Smooth muscle cell (in vitro differentiated cells): ENCODE results near the gene DNMT3A. TPM values are rescaled to one million over a fixed set of nuclear protein-coding genes. Genes with fewer than 3 reads are reported as not detected.
A peak's percentile ranks its signal among the peaks of the same experiment; 100 is the strongest.

Experiments used
- DNase-seq: peaks from one replicate; lab custom pipeline; 2025; ENCODE audit not compliant: unreplicated experiment; lab: John Stamatoyannopoulos, UW
- H2AFZ ChIP-seq: fragments of 200-600 bp; sonication (generic); 2 replicates; pipeline ENCODE4 v1.6.0; 2016; ENCODE audit warnings: antibody characterized with exemption, low read depth, mild to moderate bottlenecking
- H3F3A ChIP-seq: fragments of 200-600 bp; sonication (generic); 2 replicates; pipeline ENCODE4 v1.6.0; 2017; ENCODE audit warnings: antibody characterized with exemption, low read depth
- H3K27ac ChIP-seq: fragments of 200-600 bp; sonication (generic); 2 replicates; pipeline ENCODE4 v1.5.1; 2016; ENCODE audit warnings: low read depth, mild to moderate bottlenecking
- H3K27me3 ChIP-seq: fragments of 200-600 bp; sonication (generic); 2 replicates; pipeline ENCODE4 v1.6.1; 2016; ENCODE audit warnings: low read depth, mild to moderate bottlenecking
- H3K36me3 ChIP-seq: fragments of 200-600 bp; sonication (generic); 2 replicates; pipeline ENCODE4 v1.5.1; 2016; ENCODE audit warnings: low read depth
- H3K4me1 ChIP-seq: fragments of 200-600 bp; sonication (generic); 2 replicates; pipeline ENCODE4 v1.5.1; 2016; ENCODE audit warnings: low read depth
- H3K4me2 ChIP-seq: fragments of 200-600 bp; sonication (generic); 2 replicates; pipeline ENCODE4 v1.6.0; 2016; ENCODE audit warnings: mild to moderate bottlenecking
- H3K4me3 ChIP-seq: fragments of 200-600 bp; sonication (generic); 2 replicates; pipeline ENCODE4 v1.5.1; 2016; ENCODE audit warnings: mild to moderate bottlenecking
- H3K79me2 ChIP-seq: fragments of 200-600 bp; sonication (generic); 2 replicates; pipeline ENCODE4 v1.6.0; 2016; ENCODE audit warnings: low read depth, mild to moderate bottlenecking
- H3K9ac ChIP-seq: fragments of 200-600 bp; sonication (generic); 2 replicates; pipeline ENCODE4 v1.6.0; 2016; ENCODE audit warnings: low read depth
- H3K9me3 ChIP-seq: fragments of 200-600 bp; sonication (generic); replicated peaks from 2 replicates; pipeline ENCODE4 v1.5.1; 2016; ENCODE audit warnings: low read depth
- H4K20me1 ChIP-seq: fragments of 200-600 bp; sonication (generic); 2 replicates; pipeline ENCODE4 v1.6.0; 2016; ENCODE audit warnings: low read depth
- CTCF ChIP-seq: fragments of 200-600 bp; sonication (generic); IDR thresholded peaks from 2 replicates; pipeline ENCODE4 v1.5.1; 2017; ENCODE audit warnings: borderline replicate concordance, mild to moderate bottlenecking, antibody characterized with exemption; ENCODE audit not compliant: insufficient read depth, poor library complexity, severe bottlenecking
- WGBS: methylation state at CpG from one replicate; pipeline ENCODE4 v1.1.7; 2016; ENCODE audit warnings: low lambda C conversion rate; 5-methylcytosine and 5-hydroxymethylcytosine counted together
- microRNA counts: library from miRNA; unstranded; fragments of <30 nt; microRNA quantifications from one replicate; lab custom pipeline; 2016
- microRNA-seq: library from miRNA; unstranded; fragments of <30 nt; microRNA quantifications from one replicate; pipeline ENCODE4, GENCODE V29; 2016; ENCODE audit warnings: borderline number of aligned reads
- polyA plus RNA-seq: library from polyadenylated mRNA; unstranded; fragments of >200 nt; fragmentation: Nextera tagmentation; extraction: Ambion mirVana; gene quantifications from 2 replicates; pipeline ENCODE4 v1.2.1, GENCODE V29; 2016
- small RNA-seq: library from RNA; depleted of rRNA; stranded (forward); fragments of <200 nt; gene quantifications from one replicate; pipeline ENCODE3, GENCODE V24; 2014
- total RNA-seq: library from RNA; depleted of rRNA; stranded (reverse); fragments of >200 nt; gene quantifications from 2 replicates; pipeline ENCODE4 v1.2.3, GENCODE V29; 2014

Gene DNMT3A
- total and polyA plus RNA-seq, 2 experiments from 2014 or later: 16.4 to 19.9 TPM

- Histone ChIP-seq H2AFZ (no peak overlapping the region), H3K36me3 (no peaks in the 10 kb centered on the region), H3K4me1 (no peaks in the 10 kb centered on the region), H3K4me3 (no peak overlapping the region), H3K79me2 (no peaks in the 10 kb centered on the region), H3K27ac (no peak overlapping the region), H3K4me2 (no peak overlapping the region), H3K27me3 (peaks cover 20% of the 10 kb centered on the region), H3F3A (no peaks in the 10 kb centered on the region), H3K9ac (no peak overlapping the region), H4K20me1 (no peaks in the 10 kb centered on the region), H3K9me3 (no peaks in the 10 kb centered on the region)
- TF ChIP-seq CTCF: no peak
- WGBS: 85% methylated on average over 10 of the region's 10 CpGs
- no peak for DNase-seq
Measured at GRCh38 chr2:25178976-25179375, 162.7 kb downstream of the DNMT3A start.

MicroRNA genes within 50 kb of the gene (microRNA counts, 767-probe panel; counts per million panel counts)
- microRNA hsa-miR-1301 (lab: Ali Mortazavi, UCI): 183 counts per million

Small RNA genes lying within 50 kb of the gene (microRNA-seq; reads per million reads assigned to microRNA genes)
- gene MIR1301: 895 reads per million, percentile 78 among the genes with 10 or more reads in this experiment

Small RNA genes lying within 50 kb of the gene (small RNA-seq; reads per million reads assigned to genes)
- 4.8 reads per million, percentile 62 among the genes with 10 or more reads in this experiment for gene MIR1301

Other genes with a start within 250 kb of the DNMT3A start
- gene POMC, start 173.3 kb downstream of the DNMT3A start, total RNA-seq: not detected in 2 replicates
- 0.70 TPM in 1 of 2 replicates, not detected in the other for gene POMC, start 173.3 kb downstream of the DNMT3A start, polyA plus RNA-seq